SK-N-SH (cell line): Measurements from ENCODE around the gene NTRK2. TPM values are rescaled to one million over a fixed set of nuclear protein-coding genes. Genes with fewer than 3 reads are reported as not detected.

Experiments used
- CTCF ChIA-PET: fragments of 300-600, 350-600 bp; formaldehyde crosslinking; extraction: SDS; loops from one replicate; lab custom pipeline; 2021; lab: Yijun Ruan, JAX
- POLR2A ChIA-PET: fragments of 350-600 bp; sonication (Branson Sonifier 250); formaldehyde crosslinking; extraction: SDS; loops from one replicate; lab custom pipeline; 2020; ENCODE audit warnings: antibody characterized with exemption, inconsistent platforms; lab: Yijun Ruan, JAX
- DNase-seq: peaks from one replicate; pipeline ENCODE4 v3.0.0; 2012
- H2AFZ ChIP-seq: fragments of 200-600 bp; sonication (generic); 2 replicates; pipeline ENCODE4 v1.8.1; 2016; ENCODE audit warnings: antibody characterized with exemption, mild to moderate bottlenecking, low read depth
- H3F3A ChIP-seq: fragments of 200-600 bp; sonication (generic); replicated peaks from 2 replicates; pipeline ENCODE3; 2016; ENCODE audit warnings: antibody characterized with exemption, mild to moderate bottlenecking; ENCODE audit not compliant: insufficient read depth
- H3K27ac ChIP-seq, 2 experiments: fragments of 200-500 bp in 1 of 2; fragments of 200-600 bp in 1 of 2; sonication (Bioruptor generic) in 1 of 2; sonication (generic), shearing (Covaris generic) in 1 of 2; 2 replicates each; pipeline versions ENCODE4 v1.5.1 to v1.6.1; 2014 to 2016; ENCODE audit warnings: low read depth in 2 of 2, inconsistent platforms in 1 of 2, low read length in 1 of 2, mild to moderate bottlenecking in 1 of 2, mixed read lengths in 1 of 2
- H3K27me3 ChIP-seq: fragments of 200-600 bp; sonication (generic), shearing (Covaris generic); 2 replicates; pipeline ENCODE4 v1.6.1; 2016; ENCODE audit warnings: mixed run types; ENCODE audit not compliant: insufficient read depth
- H3K36me3 ChIP-seq, 2 experiments: fragments of 200-500 bp in 1 of 2; fragments of 200-600 bp in 1 of 2; sonication (Bioruptor generic) in 1 of 2; sonication (generic) in 1 of 2; replicated peaks in 1 of 2; 2 replicates each; pipeline versions ENCODE3 to v1.5.1; 2014 to 2016; ENCODE audit warnings: low read length in 1 of 2, mild to moderate bottlenecking in 1 of 2; ENCODE audit not compliant: insufficient read depth in 2 of 2, control insufficient read depth in 1 of 2
- H3K4me1 ChIP-seq, 2 experiments: fragments of 200-500 bp in 1 of 2; fragments of 200-600 bp in 1 of 2; sonication (Bioruptor generic) in 1 of 2; sonication (generic), shearing (Covaris generic) in 1 of 2; 2 replicates each; pipeline versions ENCODE4 v1.5.1 to v1.6.1; 2014 to 2016; ENCODE audit warnings: low read depth in 1 of 2, low read length in 1 of 2, mixed run types in 1 of 2; ENCODE audit not compliant: insufficient read depth in 2 of 2, control insufficient read depth in 1 of 2
- H3K4me2 ChIP-seq: fragments of 200-600 bp; sonication (generic), shearing (Covaris generic); 2 replicates; pipeline ENCODE4 v1.6.1; 2017; ENCODE audit warnings: mixed run types
- H3K4me3 ChIP-seq, 2 experiments: fragments of 200-500 bp in 1 of 2; fragments of 200-600 bp in 1 of 2; sonication (Bioruptor generic) in 1 of 2; sonication (generic), shearing (Covaris generic) in 1 of 2; 2 replicates each; pipeline versions ENCODE4 v1.5.1 to v1.8.1; 2014 to 2016; ENCODE audit warnings: low read depth in 2 of 2, inconsistent platforms in 1 of 2, low read length in 1 of 2, mild to moderate bottlenecking in 1 of 2, mixed read lengths in 1 of 2, moderate library complexity in 1 of 2
- H3K79me2 ChIP-seq: fragments of 200-600 bp; sonication (generic); 2 replicates; pipeline ENCODE4 v1.8.1; 2017; ENCODE audit warnings: mild to moderate bottlenecking; ENCODE audit not compliant: insufficient read depth
- H3K9ac ChIP-seq: fragments of 200-600 bp; sonication (generic); 2 replicates; pipeline ENCODE4 v1.6.1; 2017; ENCODE audit warnings: mixed run types
- H3K9me2 ChIP-seq: fragments of 200-600 bp; sonication (generic); 2 replicates; pipeline ENCODE4 v1.6.1; 2017; ENCODE audit warnings: mixed run types
- H3K9me3 ChIP-seq: fragments of 200-600 bp; sonication (generic); 2 replicates; pipeline ENCODE4 v1.6.1; 2017; ENCODE audit warnings: mixed run types, mild to moderate bottlenecking, moderate library complexity
- H4K20me1 ChIP-seq: fragments of 200-600 bp; sonication (generic); 2 replicates; pipeline ENCODE4 v1.6.1; 2017; ENCODE audit warnings: mild to moderate bottlenecking, mixed run types; ENCODE audit not compliant: insufficient read depth
- CHD2 ChIP-seq: fragments of 150-350 bp; IDR thresholded peaks from 2 replicates; pipeline ENCODE4 v1.6.1; 2018; ENCODE audit warnings: low read length; ENCODE audit not compliant: partially characterized antibody
- EZH2phosphoT487 ChIP-seq: fragments of 200-600 bp; sonication (generic); IDR thresholded peaks from 2 replicates; pipeline ENCODE4 v1.6.1; 2017; ENCODE audit warnings: low read depth, mixed run types, mild to moderate bottlenecking, antibody characterized with exemption, moderate library complexity, borderline replicate concordance
- GABPA ChIP-seq: IDR thresholded peaks from 2 replicates; pipeline ENCODE4 v1.4.0; 2012; ENCODE audit warnings: low read depth, mild to moderate bottlenecking
- GATA2 ChIP-seq: sonication (generic); formaldehyde crosslinking; IDR thresholded peaks from 2 replicates; pipeline ENCODE4 v1.5.0; 2020; ENCODE audit warnings: mild to moderate bottlenecking, missing genetic modification reagents
- IRF3 ChIP-seq: fragments of 150-350 bp; IDR thresholded peaks from 2 replicates; pipeline ENCODE4 v1.6.1; 2016; ENCODE audit warnings: mild to moderate bottlenecking, low read depth, low read length
- MEF2A ChIP-seq: IDR thresholded peaks from 2 replicates; pipeline ENCODE4 v1.4.0; 2012; ENCODE audit warnings: low read depth, borderline replicate concordance
- PBX3 ChIP-seq: IDR thresholded peaks from 2 replicates; pipeline ENCODE4; 2012
- RCOR1 ChIP-seq: fragments of 150-350 bp; IDR thresholded peaks from 2 replicates; pipeline ENCODE4 v1.6.1; 2017; ENCODE audit warnings: antibody characterized with exemption, low read length
- SMC3 ChIP-seq: IDR thresholded peaks from 2 replicates; pipeline ENCODE4 v1.6.1; 2012; ENCODE audit warnings: low read depth, low read length, improper control_type of control experiment
- TEAD4 ChIP-seq: IDR thresholded peaks from 2 replicates; pipeline ENCODE4 v1.4.0; 2012; ENCODE audit warnings: mild to moderate bottlenecking, borderline replicate concordance; ENCODE audit not compliant: insufficient read depth
- USF1 ChIP-seq: IDR thresholded peaks from 2 replicates; pipeline ENCODE4 v1.4.0; 2012; ENCODE audit warnings: low read depth, borderline replicate concordance
- USF2 ChIP-seq: fragments of 150-350 bp; IDR thresholded peaks from 2 replicates; pipeline ENCODE4 v1.6.1; 2017; ENCODE audit warnings: antibody characterized with exemption, low read length, low read depth, borderline replicate concordance
- ZBTB33 ChIP-seq: IDR thresholded peaks from 2 replicates; pipeline ENCODE4 v1.4.0; 2012; ENCODE audit warnings: low read depth, borderline replicate concordance
- WGBS: methylation state at CpG from one replicate; pipeline ENCODE4 v1.1.6; 2017; ENCODE audit warnings: low lambda C conversion rate; 5-methylcytosine and 5-hydroxymethylcytosine counted together
- polyA plus RNA-seq, 3 experiments: library from polyadenylated mRNA; depleted of rRNA; stranded (reverse); fragments of >200 nt; gene quantifications; 2 replicates each; pipeline ENCODE4 v1.2.3, GENCODE V29; 2012

Gene NTRK2
- polyA plus RNA-seq, 1 of the 3 experiments (the other 2 are of a cell fraction): 0.05 TPM

- H3K9ac ChIP-seq: no peak overlapping the region
- DNase-seq: no peak
- H3K27me3 ChIP-seq: peaks cover 5% of the 10 kb centered on the region; the same call in 1 of the 2 replicates
- peaks cover 0 to 2% of the 10 kb centered on the region in 2 experiments; a peak in 1 of 4 replicates for H3K4me1 ChIP-seq
- H2AFZ ChIP-seq: no peak overlapping the region
- H3K36me3 ChIP-seq: no peaks in the 10 kb centered on the region
- POLR2A ChIA-PET: no interaction called here
- H3K9me3 ChIP-seq: no peaks in the 10 kb centered on the region
- WGBS: 49% methylated on average over 4 of the region's 4 CpGs
- no peaks in the 10 kb centered on the region for H3K79me2 ChIP-seq
- H3K9me2 ChIP-seq: no peaks in the 10 kb centered on the region
- CTCF ChIA-PET: interaction anchor here (1.1 to 1.7 kb wide), 3 partner anchors 44 to 799 kb away, joined by 3 to 4 read pairs (median 3); no protein-coding TSS in a partner anchor
- no peaks in the 10 kb centered on the region for H3F3A ChIP-seq
- H3K4me2 ChIP-seq: no peak overlapping the region
- TF ChIP-seq CHD2 (no peak), GABPA (no peak), GATA2 (CRISPR knock-in tag) (no peak), RCOR1 (no peak), SMC3 (no peak), ZBTB33 (no peak), TEAD4 (no peak), USF2 (no peak), IRF3 (no peak), USF1 (no peak), EZH2phosphoT487 (no peak), MEF2A (no peak), PBX3 (no peak)
- TF ChIP-seq, all 33 proteins: peak for 0
- Histone ChIP-seq H3K4me3 (no peak overlapping the region), H3K27ac (no peak overlapping the region), H4K20me1 (no peaks in the 10 kb centered on the region)
These were observed 141.7 kb downstream of the NTRK2 start for GRCh38 chr9:84811072-84811750.
